A549 (cell line): ENCODE results near the gene FCAMR. TPM values are rescaled to one million over a fixed set of nuclear protein-coding genes. Genes with fewer than 3 reads are reported as not detected.
A peak's percentile ranks its signal among the peaks of the same experiment; 100 is the strongest.

ENCODE experiments used
- ATAC-seq, 2 experiments: fragments of 200-7000 bp in 1 of 2; fragments of >200 bp in 1 of 2; cut with Nextera tagmentation in 1 of 2; cut with Tn5 transposase in 1 of 2; 3 replicates each; pipeline versions ENCODE4 v1.8.0 to v1.9.1; 2018 to 2020; ENCODE audit warnings: mild to moderate bottlenecking in 1 of 2, moderate library complexity in 1 of 2
- CTCF ChIA-PET: fragments of 300-600 bp; sonication (Branson Sonifier 250); formaldehyde crosslinking; extraction: SDS; loops from one replicate; lab custom pipeline; 2021; ENCODE audit warnings: antibody characterized with exemption, inconsistent platforms; lab: Yijun Ruan, JAX
- POLR2A ChIA-PET: fragments of 350-600 bp; formaldehyde crosslinking; extraction: SDS; loops from one replicate; lab custom pipeline; 2021; ENCODE audit warnings: antibody characterized with exemption, inconsistent platforms; lab: Yijun Ruan, JAX
- DNase-seq, 2 experiments: peaks; one replicate each; pipeline versions ENCODE4 v3.0.0 to v3.0.0-alpha.2; 2011 to 2016; ENCODE audit warnings: low read depth in 1 of 2, low spot score in 1 of 2
- FAIRE-seq: peaks from 2 replicates; lab custom pipeline; 2011; peaks lifted over from hg19 to GRCh38; lab: Jason Lieb, UNC
- H3K27ac ChIP-seq, 2 experiments: fragments of >200 bp; sonication (Bioruptor Twin); formaldehyde crosslinking; 3 replicates each; pipeline ENCODE4 v1.5.1; 2016 to 2017
- H3K4me1 ChIP-seq: fragments of >200 bp; sonication (Bioruptor Twin); formaldehyde crosslinking; 3 replicates; pipeline ENCODE4 v1.6.1; 2016
- H3K4me2 ChIP-seq: fragments of >200 bp; sonication (Bioruptor Twin); formaldehyde crosslinking; 3 replicates; pipeline ENCODE4 v1.6.1; 2016
- H3K4me3 ChIP-seq: fragments of >200 bp; sonication (Bioruptor Twin); formaldehyde crosslinking; 3 replicates; pipeline ENCODE4 v1.5.1; 2016
- H3K9me3 ChIP-seq: fragments of >200 bp; sonication (Bioruptor Twin); formaldehyde crosslinking; 3 replicates; pipeline ENCODE4 v1.6.1; 2016
- BHLHE40 ChIP-seq: IDR thresholded peaks from 2 replicates; pipeline ENCODE4 v1.6.1; 2012; ENCODE audit warnings: low read depth, low read length, inconsistent platforms
- CBX2 ChIP-seq: fragments of 200-600 bp; sonication (generic); IDR thresholded peaks from 2 replicates; pipeline ENCODE4 v1.6.1; 2016; ENCODE audit warnings: low read depth, mild to moderate bottlenecking, borderline replicate concordance
- EHMT2 ChIP-seq: fragments of 200-600 bp; sonication (generic); IDR thresholded peaks from 2 replicates; pipeline ENCODE4 v1.6.1; 2016; ENCODE audit warnings: antibody characterized with exemption, low read depth, mild to moderate bottlenecking, moderate library complexity
- EP300 ChIP-seq, 2 experiments: fragments of >200 bp; sonication (Bioruptor Twin); formaldehyde crosslinking; IDR thresholded peaks; 2 replicates in 1 of 2; 3 replicates in 1 of 2; pipeline ENCODE4 v1.6.1; 2016 to 2017
- FOSB ChIP-seq: fragments of 250-450 bp; sonication (Bioruptor Pico); IDR thresholded peaks from 2 replicates; pipeline ENCODE4 v1.5.0; 2020; ENCODE audit warnings: mild to moderate bottlenecking, moderate library complexity
- GATA3 ChIP-seq: IDR thresholded peaks from 2 replicates; pipeline ENCODE4 v1.6.1; 2012; ENCODE audit warnings: borderline replicate concordance
- HDAC2 ChIP-seq: fragments of 200-600 bp; sonication (generic); IDR thresholded peaks from 2 replicates; pipeline ENCODE4 v1.6.1; 2016
- HOXA7 ChIP-seq: fragments of 250-450 bp; sonication (Bioruptor Pico); IDR thresholded peaks from 2 replicates; pipeline ENCODE4 v1.5.0; 2020; ENCODE audit warnings: mild to moderate bottlenecking, moderate library complexity
- HOXB13 ChIP-seq: fragments of 250-450 bp; sonication (Bioruptor Pico); IDR thresholded peaks from 2 replicates; pipeline ENCODE4 v1.5.0; 2020; ENCODE audit warnings: low read depth, mild to moderate bottlenecking, moderate library complexity
- HOXB5 ChIP-seq: fragments of 250-450 bp; sonication (Bioruptor Pico); IDR thresholded peaks from 2 replicates; pipeline ENCODE4 v1.5.0; 2020; ENCODE audit warnings: mild to moderate bottlenecking, moderate library complexity
- JUN ChIP-seq, 2 experiments: fragments of >200 bp; sonication (Bioruptor Twin); formaldehyde crosslinking; IDR thresholded peaks; 2 replicates in 1 of 2; 3 replicates in 1 of 2; pipeline ENCODE4 v1.6.1; 2016 to 2017
- JUNB ChIP-seq: fragments of >200 bp; sonication (Bioruptor Twin); formaldehyde crosslinking; IDR thresholded peaks from 2 replicates; pipeline ENCODE4 v1.6.1; 2016
- KDM5A ChIP-seq: fragments of 200-600 bp; sonication (generic); IDR thresholded peaks from 2 replicates; pipeline ENCODE4 v1.6.1; 2016; ENCODE audit warnings: antibody characterized with exemption, mild to moderate bottlenecking
- MAFK ChIP-seq: fragments of 450-650 bp; IDR thresholded peaks from 2 replicates; pipeline ENCODE4 v1.6.1; 2014; ENCODE audit not compliant: partially characterized antibody
- MAZ ChIP-seq: fragments of 150-350 bp; IDR thresholded peaks from 2 replicates; pipeline ENCODE4 v1.6.1; 2014; ENCODE audit warnings: antibody characterized with exemption, low read depth, low read length, borderline replicate concordance
- MYC ChIP-seq: IDR thresholded peaks from 2 replicates; pipeline ENCODE4 v1.6.1; 2012; ENCODE audit warnings: mild to moderate bottlenecking, inconsistent platforms, low read length, improper control_type of control experiment, borderline replicate concordance
- NFE2L2 ChIP-seq: fragments of 150-350 bp; conservative IDR thresholded peaks from 2 replicates; pipeline ENCODE4 v1.6.1; 2014; ENCODE audit warnings: low read length
- NPAS2 ChIP-seq: fragments of 250-450 bp; sonication (Bioruptor Pico); IDR thresholded peaks from 2 replicates; pipeline ENCODE4 v1.8.0; 2022; ENCODE audit warnings: mild to moderate bottlenecking, moderate library complexity, borderline replicate concordance
- PHF8 ChIP-seq: fragments of 200-600 bp; sonication (generic); IDR thresholded peaks from 2 replicates; pipeline ENCODE4 v1.6.1; 2016; ENCODE audit warnings: low read depth, mild to moderate bottlenecking, antibody characterized with exemption, moderate library complexity, borderline replicate concordance
- POLR2A ChIP-seq: IDR thresholded peaks from 2 replicates; pipeline ENCODE4 v1.6.1; 2012; ENCODE audit warnings: mild to moderate bottlenecking, low read length
- RARB ChIP-seq: fragments of 250-450 bp; sonication (Bioruptor Pico); IDR thresholded peaks from 2 replicates; pipeline ENCODE4 v1.8.0; 2021; ENCODE audit warnings: mild to moderate bottlenecking, moderate library complexity
- SMC3 ChIP-seq: fragments of >200 bp; sonication (Bioruptor Twin); formaldehyde crosslinking; IDR thresholded peaks from 3 replicates; pipeline ENCODE4 v1.6.1; 2018; ENCODE audit warnings: inconsistent platforms
- TP53 ChIP-seq: fragments of 250-450 bp; sonication (Bioruptor Pico); IDR thresholded peaks from 2 replicates; pipeline ENCODE4 v1.5.0; 2021; ENCODE audit warnings: mild to moderate bottlenecking, moderate library complexity
- ZSCAN20 ChIP-seq: fragments of 250-450 bp; sonication (Bioruptor Pico); IDR thresholded peaks from 2 replicates; pipeline ENCODE4 v1.8.0; 2022; ENCODE audit warnings: mild to moderate bottlenecking, moderate library complexity
- WGBS: methylation state at CpG from one replicate; pipeline ENCODE4 v1.1.6; 2017; ENCODE audit errors: missing lambda C conversion rate; 5-methylcytosine and 5-hydroxymethylcytosine counted together
- polyA plus RNA-seq, 4 experiments: library from polyadenylated mRNA; depleted of rRNA in 3 of 4; stranded (reverse); fragments of >200 nt; fragmentation: RNase III in 1 of 4; extraction: RNeasy Plus Mini Kit Qiagen cat#74134 plus additional on column Dnase treatment in 1 of 4; gene quantifications; 2 replicates in 3 of 4; 3 replicates in 1 of 4; pipeline ENCODE4 v1.2.3, GENCODE V29; 2011 to 2017
- TF ChIP-seq, protein P1 (sequence below): fragments of 150-350 bp; IDR thresholded peaks from 2 replicates; pipeline ENCODE4 v1.6.1; 2014; ENCODE audit warnings: low read depth, mild to moderate bottlenecking, low read length
- TF ChIP-seq, protein P2 (sequence below): fragments of >200 bp; sonication (Bioruptor Twin); formaldehyde crosslinking; IDR thresholded peaks from 2 replicates; pipeline ENCODE4 v1.6.1; 2016
- TF ChIP-seq, protein P3 (sequence below): fragments of 450-650 bp; IDR thresholded peaks from 2 replicates; pipeline ENCODE4 v1.6.1; 2014; ENCODE audit warnings: antibody characterized with exemption
- TF ChIP-seq, protein P4 (sequence below): fragments of 200-600 bp; sonication (generic); IDR thresholded peaks from 2 replicates; pipeline ENCODE4 v1.6.1; 2016; ENCODE audit warnings: antibody characterized with exemption, mild to moderate bottlenecking, moderate library complexity

Gene FCAMR
- polyA plus RNA-seq, 2 of the 4 experiments (the other 2 are of a cell fraction): not detected

DNA sequence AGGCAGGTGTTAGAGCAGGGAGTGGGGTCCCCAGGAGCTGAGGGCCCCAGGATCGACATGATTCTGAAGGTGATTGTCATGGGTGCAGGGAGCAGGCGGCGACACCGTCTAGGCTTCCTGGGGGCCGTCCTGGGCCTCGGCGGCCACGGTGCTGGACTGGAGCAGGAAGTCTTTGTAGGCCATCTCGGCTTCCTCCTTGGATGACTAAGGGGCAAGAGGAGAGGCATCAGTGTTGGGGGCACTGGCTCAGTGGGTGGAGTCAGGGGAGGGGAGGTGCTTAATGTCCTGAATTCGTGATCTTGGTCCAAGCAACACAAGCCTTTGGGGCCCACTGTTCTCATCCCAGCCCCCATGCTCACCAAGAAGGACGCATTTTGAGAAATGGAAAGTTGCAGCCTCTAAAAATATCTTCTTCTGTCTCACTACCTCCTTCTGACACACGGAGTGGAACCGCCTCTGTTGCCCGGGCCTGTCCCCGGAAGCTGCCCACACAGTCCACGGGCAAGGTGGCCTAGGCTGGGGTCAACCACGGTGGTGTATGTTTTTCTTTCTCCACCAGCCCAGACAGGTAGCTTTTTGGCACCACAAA lies 40.0 kb downstream of the FCAMR start (continued):
- TF ChIP-seq HOXB13 (CRISPR knock-in tag): no peak
- TF ChIP-seq POLR2A: no peak
- TF ChIP-seq MAFK: no peak

DNA sequence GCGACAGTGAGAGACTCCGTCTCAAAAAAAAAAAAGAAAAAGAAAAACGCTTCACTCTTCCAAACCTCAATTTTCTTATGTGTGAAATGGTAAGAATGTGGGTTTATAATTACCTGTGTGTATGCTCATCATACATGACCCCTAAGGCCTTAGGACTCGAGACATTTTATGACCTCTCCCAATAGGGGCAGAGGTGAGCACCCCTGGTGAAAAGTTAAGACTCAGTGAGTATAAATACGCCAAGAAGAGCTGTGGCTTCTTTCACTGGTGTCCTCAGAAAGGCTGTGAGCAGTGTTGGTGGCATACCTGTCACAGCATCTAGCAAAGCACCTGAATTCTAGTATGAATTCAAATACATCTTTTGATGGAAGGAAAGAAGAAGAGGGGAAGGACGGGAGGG lies 40.7 kb downstream of the FCAMR start:
- no peak overlapping the region for H3K4me3 ChIP-seq
- TF ChIP-seq EP300 (IDR thresholded peaks at IDR 0.05): no peak
- no peak for TF ChIP-seq MYC
- no peak for TF ChIP-seq SMC3
- no peak for TF ChIP-seq PHF8
- no peak for TF ChIP-seq CBX2
- TF ChIP-seq ZSCAN20 (CRISPR knock-in tag): no peak
- no peak for TF ChIP-seq NPAS2
- no peak for TF ChIP-seq BHLHE40
- TF ChIP-seq NFE2L2: no peak
- TF ChIP-seq, protein P1, sequence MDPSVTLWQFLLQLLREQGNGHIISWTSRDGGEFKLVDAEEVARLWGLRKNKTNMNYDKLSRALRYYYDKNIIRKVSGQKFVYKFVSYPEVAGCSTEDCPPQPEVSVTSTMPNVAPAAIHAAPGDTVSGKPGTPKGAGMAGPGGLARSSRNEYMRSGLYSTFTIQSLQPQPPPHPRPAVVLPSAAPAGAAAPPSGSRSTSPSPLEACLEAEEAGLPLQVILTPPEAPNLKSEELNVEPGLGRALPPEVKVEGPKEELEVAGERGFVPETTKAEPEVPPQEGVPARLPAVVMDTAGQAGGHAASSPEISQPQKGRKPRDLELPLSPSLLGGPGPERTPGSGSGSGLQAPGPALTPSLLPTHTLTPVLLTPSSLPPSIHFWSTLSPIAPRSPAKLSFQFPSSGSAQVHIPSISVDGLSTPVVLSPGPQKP: no peak
- no peak for TF ChIP-seq FOSB (CRISPR knock-in tag)
- TF ChIP-seq, protein P2, sequence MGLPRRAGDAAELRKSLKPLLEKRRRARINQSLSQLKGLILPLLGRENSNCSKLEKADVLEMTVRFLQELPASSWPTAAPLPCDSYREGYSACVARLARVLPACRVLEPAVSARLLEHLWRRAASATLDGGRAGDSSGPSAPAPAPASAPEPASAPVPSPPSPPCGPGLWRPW: no peak
- TF ChIP-seq HOXA7: no peak
- TF ChIP-seq HDAC2: no peak
- TF ChIP-seq KDM5A: no peak
- TF ChIP-seq MAZ: no peak
- WGBS: 82% methylated on average over 6 of the region's 6 CpGs
- ATAC-seq: no peak
- no peak overlapping the region for H3K27ac ChIP-seq
- H3K9me3 ChIP-seq: no peaks in the 10 kb centered on the region
- no peak overlapping the region for H3K4me2 ChIP-seq
- POLR2A ChIA-PET: no interaction called here
- CTCF ChIA-PET: interaction anchor here (1.5 to 1.8 kb wide), 2 partner anchors 17 to 298 kb away, joined by 3 to 6 read pairs; no protein-coding TSS in a partner anchor
- no peak for DNase-seq
- FAIRE-seq: no peak
- peaks cover 10% of the 10 kb centered on the region for H3K4me1 ChIP-seq

DNA sequence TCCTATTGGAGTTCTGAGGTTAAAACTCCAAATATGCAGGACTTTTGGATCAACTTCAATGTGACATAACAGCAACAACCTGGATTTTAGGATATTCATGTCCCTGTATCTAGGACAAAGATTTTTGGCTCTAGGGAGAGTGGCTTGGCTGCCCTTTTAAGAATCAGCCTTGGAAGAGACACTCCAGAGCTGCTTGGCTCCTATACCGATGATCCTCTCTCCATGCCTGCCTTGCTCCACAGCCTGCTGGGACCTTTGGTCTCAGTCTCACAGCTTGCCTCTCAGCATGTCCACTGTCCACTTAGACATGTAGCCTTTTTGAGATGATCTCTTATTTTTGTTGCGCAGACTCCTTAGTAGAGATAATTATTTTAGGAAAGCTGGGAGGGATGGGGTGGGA lies 44.0 kb downstream of the FCAMR start:
- Histone ChIP-seq H3K4me3 (no peak overlapping the region), H3K4me1 (peaks cover 10% of the 10 kb centered on the region), H3K4me2 (no peak overlapping the region), H3K27ac (0 out of 6 replicates have a peak overlapping the region, but pooled peaks of 1 of the 2 experiments have one; percentile 26), H3K9me3 (no peaks in the 10 kb centered on the region)
- CTCF ChIA-PET: interaction anchor here (0.9 to 2.4 kb wide), 5 partner anchors 9 to 192 kb away, joined by 3 to 15 read pairs (median 5); no protein-coding TSS in a partner anchor
- POLR2A ChIA-PET: no interaction called here
- FAIRE-seq (no peak), DNase-seq (no peak), ATAC-seq (no peak)
- no peak for TF ChIP-seq GATA3
- TF ChIP-seq HOXB5: no peak
- no peak for TF ChIP-seq NPAS2
- TF ChIP-seq ZSCAN20 (CRISPR knock-in tag): no peak
- no peak for TF ChIP-seq MAFK
- 95% methylated on average over 2 of the region's 2 CpGs for WGBS

DNA sequence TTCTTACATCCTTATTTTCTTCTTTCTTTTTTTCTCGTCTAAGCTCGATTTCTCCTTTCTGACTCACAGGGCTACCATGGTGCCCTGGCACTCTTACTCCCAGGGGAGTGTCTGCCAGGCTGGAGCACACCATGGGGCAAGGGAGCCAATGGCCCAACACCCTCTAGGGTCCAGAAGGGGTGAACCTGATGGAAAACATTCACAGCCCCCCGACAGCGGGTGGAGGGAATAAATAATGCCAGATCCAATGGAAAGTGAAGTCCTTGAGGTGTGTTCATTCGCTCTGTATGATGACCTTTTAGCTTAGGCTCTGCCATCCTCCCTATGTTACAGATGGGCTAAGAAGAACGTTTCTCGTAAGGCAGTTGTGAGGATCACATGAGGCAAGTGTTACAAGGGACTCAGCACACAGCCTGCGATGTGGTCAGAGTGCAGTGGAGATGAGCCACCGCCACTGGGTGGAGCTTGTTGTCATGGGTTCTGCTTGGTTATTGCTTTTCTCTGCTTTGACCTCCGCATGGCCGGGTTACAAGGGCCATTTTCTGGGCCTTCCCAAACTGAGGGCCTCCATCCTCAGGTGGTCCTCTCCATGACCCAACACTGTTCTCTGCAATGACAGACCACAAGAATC lies 45.0 kb downstream of the FCAMR start:
- CTCF ChIA-PET: interaction anchor here (0.6 to 1.7 kb wide), 9 partner anchors 9 to 190 kb away, joined by 3 to 6 read pairs (median 3); no protein-coding TSS in a partner anchor
- H3K4me3 ChIP-seq: no peak overlapping the region
- no peak overlapping the region for H3K4me2 ChIP-seq
- ATAC-seq (peak; percentile 48 to 65; a peak in 5 of 6 replicates), FAIRE-seq (no peak), DNase-seq (peak in 1 of 2 experiments; percentile 48)
- H3K27ac ChIP-seq: no peak overlapping the region
- POLR2A ChIA-PET: no interaction called here
- WGBS: 88% methylated on average over 11 of the region's 11 CpGs
- H3K4me1 ChIP-seq: peaks cover 10% of the 10 kb centered on the region
- H3K9me3 ChIP-seq: no peaks in the 10 kb centered on the region
- TF ChIP-seq JUNB (no peak), EHMT2 (no peak), HOXA7 (no peak), JUN (IDR thresholded peaks at IDR 0.05) (no peak), TP53 (CRISPR knock-in tag) (no peak), RARB (CRISPR knock-in tag) (no peak), CBX2 (no peak)
- TF ChIP-seq, protein P3, sequence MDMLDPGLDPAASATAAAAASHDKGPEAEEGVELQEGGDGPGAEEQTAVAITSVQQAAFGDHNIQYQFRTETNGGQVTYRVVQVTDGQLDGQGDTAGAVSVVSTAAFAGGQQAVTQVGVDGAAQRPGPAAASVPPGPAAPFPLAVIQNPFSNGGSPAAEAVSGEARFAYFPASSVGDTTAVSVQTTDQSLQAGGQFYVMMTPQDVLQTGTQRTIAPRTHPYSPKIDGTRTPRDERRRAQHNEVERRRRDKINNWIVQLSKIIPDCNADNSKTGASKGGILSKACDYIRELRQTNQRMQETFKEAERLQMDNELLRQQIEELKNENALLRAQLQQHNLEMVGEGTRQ: no peak
- TF ChIP-seq, protein P4, sequence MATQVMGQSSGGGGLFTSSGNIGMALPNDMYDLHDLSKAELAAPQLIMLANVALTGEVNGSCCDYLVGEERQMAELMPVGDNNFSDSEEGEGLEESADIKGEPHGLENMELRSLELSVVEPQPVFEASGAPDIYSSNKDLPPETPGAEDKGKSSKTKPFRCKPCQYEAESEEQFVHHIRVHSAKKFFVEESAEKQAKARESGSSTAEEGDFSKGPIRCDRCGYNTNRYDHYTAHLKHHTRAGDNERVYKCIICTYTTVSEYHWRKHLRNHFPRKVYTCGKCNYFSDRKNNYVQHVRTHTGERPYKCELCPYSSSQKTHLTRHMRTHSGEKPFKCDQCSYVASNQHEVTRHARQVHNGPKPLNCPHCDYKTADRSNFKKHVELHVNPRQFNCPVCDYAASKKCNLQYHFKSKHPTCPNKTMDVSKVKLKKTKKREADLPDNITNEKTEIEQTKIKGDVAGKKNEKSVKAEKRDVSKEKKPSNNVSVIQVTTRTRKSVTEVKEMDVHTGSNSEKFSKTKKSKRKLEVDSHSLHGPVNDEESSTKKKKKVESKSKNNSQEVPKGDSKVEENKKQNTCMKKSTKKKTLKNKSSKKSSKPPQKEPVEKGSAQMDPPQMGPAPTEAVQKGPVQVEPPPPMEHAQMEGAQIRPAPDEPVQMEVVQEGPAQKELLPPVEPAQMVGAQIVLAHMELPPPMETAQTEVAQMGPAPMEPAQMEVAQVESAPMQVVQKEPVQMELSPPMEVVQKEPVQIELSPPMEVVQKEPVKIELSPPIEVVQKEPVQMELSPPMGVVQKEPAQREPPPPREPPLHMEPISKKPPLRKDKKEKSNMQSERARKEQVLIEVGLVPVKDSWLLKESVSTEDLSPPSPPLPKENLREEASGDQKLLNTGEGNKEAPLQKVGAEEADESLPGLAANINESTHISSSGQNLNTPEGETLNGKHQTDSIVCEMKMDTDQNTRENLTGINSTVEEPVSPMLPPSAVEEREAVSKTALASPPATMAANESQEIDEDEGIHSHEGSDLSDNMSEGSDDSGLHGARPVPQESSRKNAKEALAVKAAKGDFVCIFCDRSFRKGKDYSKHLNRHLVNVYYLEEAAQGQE: no peak
